Thyroid gland (tissue), 4 donors: ENCODE results near the gene INO80. TPM values are rescaled to one million over a fixed set of nuclear protein-coding genes. Genes with fewer than 3 reads are reported as not detected.
A peak's percentile ranks its signal among the peaks of the same experiment; 100 is the strongest.

Source experiments
- DNase-seq, 2 donors: peaks; one replicate each; pipeline ENCODE4 v3.0.0-alpha.2; 2019
- H3K27ac ChIP-seq, 3 donors: fragments of 200-600 bp; sonication (generic); 1 replicate in 2 of 3; 2 replicates in 1 of 3; pipeline ENCODE4 v1.5.1; 2016 to 2019; ENCODE audit warnings: mild to moderate bottlenecking in 1 of 3, moderate library complexity in 1 of 3
- H3K27me3 ChIP-seq: fragments of 200-600 bp; sonication (generic); one replicate; pipeline ENCODE4 v1.5.1; 2019
- H3K36me3 ChIP-seq, 2 donors: fragments of 200-600 bp; sonication (generic); one replicate each; pipeline ENCODE4 v1.5.1; 2016 to 2019
- H3K4me1 ChIP-seq, 2 donors: fragments of 200-600 bp; sonication (generic); one replicate each; pipeline ENCODE4 v1.5.1; 2017 to 2019
- H3K4me3 ChIP-seq, 3 donors: fragments of 200-600 bp; sonication (generic); replicated peaks in 1 of 3; 1 replicate in 2 of 3; 2 replicates in 1 of 3; pipeline ENCODE4 v1.5.1; 2016; ENCODE audit warnings: mild to moderate bottlenecking in 1 of 3
- H3K9me3 ChIP-seq: fragments of 200-600 bp; sonication (generic); one replicate; pipeline ENCODE4 v1.5.1; 2017
- CTCF ChIP-seq, 6 experiments: fragments of 200-600 bp in 3 of 6; fragments of 450-650 bp in 3 of 6; sonication (generic) in 3 of 6; IDR thresholded peaks; one replicate each; pipeline ENCODE4 v1.5.1; 2016 to 2019; ENCODE audit warnings: antibody characterized with exemption in 6 of 6, mild to moderate bottlenecking in 2 of 6, inconsistent platforms in 1 of 6, moderate library complexity in 1 of 6
- POLR2A ChIP-seq, 2 donors: fragments of 450-650 bp; IDR thresholded peaks; one replicate each; pipeline ENCODE4 v1.6.1; 2017; ENCODE audit warnings: antibody characterized with exemption in 2 of 2, mild to moderate bottlenecking in 2 of 2, moderate library complexity in 1 of 2
- WGBS, 2 donors: methylation state at CpG; one replicate each; pipeline ENCODE4 v1.1.5; 2017; 5-methylcytosine and 5-hydroxymethylcytosine counted together
- intact Hi-C: fragments of 100-400 bp; cut with DNase I; formaldehyde crosslinking; loops from one replicate; pipeline ENCODE4 v1.15.1; 2023
- small RNA-seq: library from RNA; depleted of rRNA; stranded (forward); fragments of <200 nt; gene quantifications from one replicate; pipeline ENCODE3, GENCODE V24; 2016
- total RNA-seq, 4 donors: library from RNA; depleted of rRNA; stranded (reverse); fragments of >200 nt; gene quantifications; one replicate each; pipeline ENCODE4 v1.2.3, GENCODE V29; 2016

The INO80 gene
- total RNA-seq, 4 donors from 2014 or later: 23.2 to 42.6 (median 36.4) TPM

GRCh38 chr15:40931300-40932142 is 184.6 kb downstream of the INO80 start:
- no peaks in the 10 kb centered on the region for H3K9me3 ChIP-seq
- TF ChIP-seq CTCF (IDR thresholded peaks at IDR 0.05) (no peak), POLR2A (IDR thresholded peaks at IDR 0.05) (no peak)
- peak overlapping the region in 1 of 3 donors; percentile 56 for H3K27ac ChIP-seq
- H3K27me3 ChIP-seq: peaks cover 7% of the 10 kb centered on the region
- intact Hi-C loops: no loop called here
- 69 to 70% methylated on average over 15 to 16 of the region's 16 CpGs for WGBS, 2 donors
- peak overlapping the region in 1 of 3 donors; percentile 45 for H3K4me3 ChIP-seq
- no peak for DNase-seq
- H3K36me3 ChIP-seq: no peaks in the 10 kb centered on the region
- peaks cover 40 to 46% of the 10 kb centered on the region in 2 donors for H3K4me1 ChIP-seq

- H3K4me3 ChIP-seq: peak overlapping the region in 1 of 3 donors; percentile 45
- peak; percentile 48 to 56 for DNase-seq
- no peaks in the 10 kb centered on the region for H3K36me3 ChIP-seq
- TF ChIP-seq POLR2A (IDR thresholded peaks at IDR 0.05): no peak
- TF ChIP-seq CTCF (IDR thresholded peaks at IDR 0.05): peak; percentile 17 to 49 (median 30)
- intact Hi-C loops: no loop called here
- H3K4me1 ChIP-seq: peaks cover 49 to 55% of the 10 kb centered on the region in 2 donors
- peak overlapping the region in 2 of 3 donors; percentile 29 to 56 for H3K27ac ChIP-seq
- no peaks in the 10 kb centered on the region for H3K9me3 ChIP-seq
- WGBS, 2 donors: 2% methylated on average over 43 to 46 of the region's 46 CpGs
- peaks cover 7% of the 10 kb centered on the region for H3K27me3 ChIP-seq
These were observed 185.4 kb downstream of the INO80 start for GRCh38 chr15:40930430-40931299.

- H3K27ac ChIP-seq: peak overlapping the region in 2 of 3 donors; percentile 29 to 56
- no peak for TF ChIP-seq POLR2A (IDR thresholded peaks at IDR 0.05)
- no peak for TF ChIP-seq CTCF (IDR thresholded peaks at IDR 0.05)
- intact Hi-C loops: no loop called here
These were observed 186.2 kb downstream of the INO80 start for GRCh38 chr15:40929660-40930429.

More at GRCh38 chr15:40929660-40930429, 186.2 kb downstream of the INO80 start:
- H3K4me1 ChIP-seq: peaks cover 51 to 58% of the 10 kb centered on the region in 2 donors
- no peaks in the 10 kb centered on the region for H3K36me3 ChIP-seq
- peak overlapping the region in 1 of 3 donors; percentile 45 for H3K4me3 ChIP-seq
- peaks cover 7% of the 10 kb centered on the region for H3K27me3 ChIP-seq
- no peaks in the 10 kb centered on the region for H3K9me3 ChIP-seq
- DNase-seq: peak; percentile 65 to 75
- 1 to 2% methylated on average over 28 to 30 of the region's 56 CpGs for WGBS, 2 donors

Small RNA genes lying within 50 kb of the gene (small RNA-seq; reads per million reads assigned to genes)
- not detected for gene ISCA1P4

Other genes starting within 250 kb of the INO80 start
- under 1 TPM in 1 of 4 donors, not detected in 3; 0.29 TPM for gene RHOV, start 242.0 kb downstream of the INO80 start, total RNA-seq
- gene VPS18, start 221.8 kb downstream of the INO80 start, total RNA-seq: 10 to 100 TPM; 29.2 to 43.6 (median 37.2) TPM
- gene DLL4, start 186.9 kb downstream of the INO80 start, total RNA-seq: 10 to 100 TPM in 3 of 4 donors, 1 to 10 TPM in 1; 6.8 to 27.1 (median 10.8) TPM
- 1 to 10 TPM; 1.1 to 3.1 (median 1.8) TPM for gene CHAC1, start 162.8 kb downstream of the INO80 start, total RNA-seq
- gene EXD1, start 114.5 kb upstream of the INO80 start, total RNA-seq: under 1 TPM in 1 of 4 donors, not detected in 3; 0.13 TPM
- 100 to 1,000 TPM; 163 to 347 (median 248) TPM for gene CHP1, start 115.0 kb upstream of the INO80 start, total RNA-seq
- 1 to 10 TPM in 1 of 4 donors, under 1 TPM in 1, not detected in 2; 0.78 to 1.6 TPM for gene OIP5, start 216.3 kb upstream of the INO80 start, total RNA-seq
- 1 to 10 TPM in 3 of 4 donors, under 1 TPM in 1; 0.89 to 8.1 (median 1.6) TPM for gene NUSAP1, start 216.6 kb upstream of the INO80 start, total RNA-seq